VCaP (cell line): ENCODE results near the gene MRRF.

Source experiments
- H3K27ac ChIP-seq: fragments of 450-650 bp; 2 replicates; pipeline ENCODE4 v1.5.1; 2017
- TF ChIP-seq, protein P1 (sequence below): fragments of 450-650 bp; conservative IDR thresholded peaks from 2 replicates; pipeline ENCODE4 v1.5.1; 2017; ENCODE audit warnings: mild to moderate bottlenecking, moderate library complexity

The MRRF gene

DNA sequence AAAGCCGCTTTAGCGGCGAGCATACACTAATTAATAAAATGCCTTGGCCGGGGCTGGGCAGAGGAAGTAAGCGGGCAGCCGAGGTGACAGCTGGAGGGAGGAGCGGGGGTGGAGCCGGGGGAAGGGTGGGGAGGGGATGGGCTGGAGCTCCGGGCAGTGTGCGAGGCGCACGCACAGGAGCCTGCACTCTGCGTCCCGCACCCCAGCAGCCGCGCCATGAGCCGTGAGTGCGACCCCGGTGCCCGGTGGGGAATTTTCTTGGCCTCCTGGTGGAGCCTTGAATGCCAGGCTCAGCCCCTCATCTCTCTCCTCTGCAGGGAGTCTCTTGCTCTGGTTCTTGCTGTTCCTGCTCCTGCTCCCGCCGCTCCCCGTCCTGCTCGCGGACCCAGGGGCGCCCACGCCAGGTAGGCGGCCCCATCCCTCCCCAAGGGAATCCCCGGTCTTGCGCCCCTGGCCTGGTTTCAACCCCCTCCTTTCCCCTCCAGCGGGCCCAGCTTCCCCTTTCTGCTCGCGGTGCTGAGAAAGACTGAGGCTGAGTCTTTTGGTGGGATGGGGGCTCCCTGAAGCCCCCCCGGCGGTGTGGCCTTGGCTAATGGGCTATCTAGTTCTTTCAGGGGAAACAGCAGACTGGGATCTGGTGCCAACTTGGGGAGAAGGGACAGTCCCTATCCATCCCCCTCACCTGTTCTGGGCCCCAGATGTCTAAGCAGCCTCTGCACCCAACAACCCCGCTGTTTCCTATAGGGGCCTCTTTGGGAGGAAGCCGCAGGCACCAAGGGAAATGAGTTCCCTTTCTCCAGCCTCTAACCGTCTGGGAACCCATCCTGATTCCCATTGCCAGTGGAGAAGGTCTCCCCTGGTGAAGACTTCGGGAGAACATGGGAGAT is 106.4 kb downstream of the MRRF start, which contains the start of gene PTGS1:
Gene PTGS1 (plus strand): TSS at position 156 of the 887 bp plus-strand sequence. CDS start 61 bp downstream, at position 217.
- TF ChIP-seq, protein P1, sequence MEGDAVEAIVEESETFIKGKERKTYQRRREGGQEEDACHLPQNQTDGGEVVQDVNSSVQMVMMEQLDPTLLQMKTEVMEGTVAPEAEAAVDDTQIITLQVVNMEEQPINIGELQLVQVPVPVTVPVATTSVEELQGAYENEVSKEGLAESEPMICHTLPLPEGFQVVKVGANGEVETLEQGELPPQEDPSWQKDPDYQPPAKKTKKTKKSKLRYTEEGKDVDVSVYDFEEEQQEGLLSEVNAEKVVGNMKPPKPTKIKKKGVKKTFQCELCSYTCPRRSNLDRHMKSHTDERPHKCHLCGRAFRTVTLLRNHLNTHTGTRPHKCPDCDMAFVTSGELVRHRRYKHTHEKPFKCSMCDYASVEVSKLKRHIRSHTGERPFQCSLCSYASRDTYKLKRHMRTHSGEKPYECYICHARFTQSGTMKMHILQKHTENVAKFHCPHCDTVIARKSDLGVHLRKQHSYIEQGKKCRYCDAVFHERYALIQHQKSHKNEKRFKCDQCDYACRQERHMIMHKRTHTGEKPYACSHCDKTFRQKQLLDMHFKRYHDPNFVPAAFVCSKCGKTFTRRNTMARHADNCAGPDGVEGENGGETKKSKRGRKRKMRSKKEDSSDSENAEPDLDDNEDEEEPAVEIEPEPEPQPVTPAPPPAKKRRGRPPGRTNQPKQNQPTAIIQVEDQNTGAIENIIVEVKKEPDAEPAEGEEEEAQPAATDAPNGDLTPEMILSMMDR: no peak
- H3K27ac ChIP-seq: no peak within 1 kb of the TSS; the same call in 1 of the 2 replicates

DNA sequence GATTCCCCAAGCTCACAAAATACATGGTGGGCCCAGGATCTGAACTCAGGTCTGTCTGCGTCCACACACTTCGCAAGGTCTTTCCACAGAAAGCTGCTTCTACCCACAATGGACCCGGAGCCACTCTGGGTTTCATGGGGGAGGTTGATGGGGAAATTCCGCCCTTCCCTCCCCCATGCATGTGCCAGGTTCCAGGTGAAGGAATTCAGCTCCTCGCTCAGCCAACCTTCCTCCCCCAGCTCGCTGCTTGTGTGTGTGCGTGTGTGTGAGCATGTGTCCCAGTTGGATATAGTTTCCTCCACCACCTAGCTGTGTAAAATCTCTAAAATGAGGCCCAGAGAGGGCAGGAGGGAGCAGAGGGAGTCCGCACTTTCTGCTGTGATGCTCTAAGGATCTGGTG is 107.2 kb downstream of the MRRF start:
- no peak overlapping the region for H3K27ac ChIP-seq
- TF ChIP-seq, protein P1: no peak

DNA sequence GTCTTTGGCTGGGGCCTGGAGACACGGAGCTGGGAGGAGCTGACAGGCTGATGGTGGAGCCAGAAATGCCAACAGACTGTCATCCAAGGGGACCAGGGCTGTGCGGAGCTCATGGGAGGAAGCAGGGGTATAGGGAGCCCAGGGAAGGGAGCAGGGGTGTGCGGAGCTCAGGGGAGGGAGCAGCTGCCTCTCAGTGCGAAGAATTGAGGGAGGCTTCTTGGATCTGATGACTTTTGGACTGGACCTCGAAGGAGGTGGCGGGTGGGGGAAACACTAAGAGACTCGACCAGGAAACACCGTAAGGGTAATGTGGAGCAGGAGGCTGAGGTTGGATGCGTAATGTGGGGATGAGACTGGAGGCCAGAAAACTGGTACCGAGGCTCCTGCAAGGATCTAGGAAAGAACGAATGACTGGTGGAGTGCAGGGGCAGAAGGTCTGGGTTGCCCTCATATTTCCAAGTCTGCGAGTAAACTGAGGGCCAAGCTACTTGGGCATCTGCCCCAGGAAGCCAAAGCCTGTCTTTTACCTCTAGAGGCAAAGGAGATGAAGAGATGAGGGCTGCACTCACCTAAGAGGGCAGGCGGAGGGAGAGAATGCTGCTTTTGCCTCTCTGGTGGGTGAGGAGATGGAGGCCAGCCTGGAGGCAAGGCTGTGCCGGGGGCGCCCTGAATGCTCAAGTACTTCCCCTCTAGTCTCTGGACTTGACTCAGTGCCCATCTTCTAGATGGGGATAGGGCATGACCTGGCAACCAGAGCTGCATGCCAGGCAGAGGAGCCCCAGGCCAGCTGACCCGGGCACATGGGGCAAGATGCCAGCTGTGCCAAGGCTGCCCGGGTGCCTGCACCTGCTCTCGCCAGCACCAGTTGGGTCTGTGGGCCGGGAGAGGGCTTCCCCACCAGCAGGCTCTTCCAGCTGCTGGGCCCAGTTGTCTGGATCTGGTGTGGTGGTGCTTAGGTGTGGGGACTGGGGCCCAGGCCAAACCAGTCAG is 108.5 kb downstream of the MRRF start:
- TF ChIP-seq, protein P1: no peak
- no peak overlapping the region for H3K27ac ChIP-seq

DNA sequence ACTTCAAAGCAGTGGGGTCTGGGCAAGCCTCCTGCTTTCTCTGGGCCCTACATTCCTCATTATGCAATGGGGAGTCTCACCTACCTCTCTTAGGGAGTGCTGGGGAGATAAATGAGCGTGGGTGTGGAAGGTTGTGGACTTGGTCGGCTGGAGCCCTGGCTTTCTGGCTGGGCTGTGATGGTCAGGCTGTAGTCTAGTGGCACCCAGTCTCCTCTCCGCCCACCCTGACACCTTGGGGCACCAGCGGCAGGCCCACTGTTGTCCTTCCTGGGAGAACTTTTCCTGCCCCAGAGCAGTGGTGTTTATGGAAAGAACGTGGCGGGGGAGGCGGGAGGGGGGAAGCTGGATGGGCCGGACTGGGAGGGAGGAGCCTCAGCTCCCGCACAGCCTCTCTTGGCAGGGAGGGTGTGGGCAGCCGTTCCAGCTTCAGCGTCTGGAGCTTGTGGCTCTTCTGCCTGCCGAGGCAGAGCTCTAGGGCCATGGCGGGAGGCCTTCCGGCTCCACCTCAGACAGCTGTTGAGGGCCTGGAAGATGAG is 110.3 kb downstream of the MRRF start:
- peak overlapping the region; percentile 80 for H3K27ac ChIP-seq
- TF ChIP-seq, protein P1: no peak

DNA sequence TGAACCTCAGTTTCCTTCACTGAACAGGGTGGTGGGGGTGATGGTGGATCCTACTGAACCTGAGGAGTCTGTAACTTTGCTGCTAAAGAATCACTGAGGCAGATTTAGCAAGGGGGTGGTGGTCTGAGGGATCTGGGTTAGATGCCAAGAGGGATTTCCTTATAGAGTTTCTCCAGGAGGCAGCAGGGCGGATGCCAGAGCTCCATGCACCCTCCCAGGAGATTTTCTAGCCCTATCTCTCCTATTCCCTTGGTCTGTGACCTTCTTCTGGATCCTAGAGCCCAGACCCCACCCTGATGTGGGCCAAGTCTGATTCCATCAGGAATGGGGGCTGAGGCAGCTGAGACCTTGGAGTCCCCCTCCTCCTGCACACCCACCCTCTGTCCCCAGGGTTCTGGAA is 112.1 kb downstream of the MRRF start:
- H3K27ac ChIP-seq: peak overlapping the region; percentile 80
- TF ChIP-seq, protein P1: no peak

DNA sequence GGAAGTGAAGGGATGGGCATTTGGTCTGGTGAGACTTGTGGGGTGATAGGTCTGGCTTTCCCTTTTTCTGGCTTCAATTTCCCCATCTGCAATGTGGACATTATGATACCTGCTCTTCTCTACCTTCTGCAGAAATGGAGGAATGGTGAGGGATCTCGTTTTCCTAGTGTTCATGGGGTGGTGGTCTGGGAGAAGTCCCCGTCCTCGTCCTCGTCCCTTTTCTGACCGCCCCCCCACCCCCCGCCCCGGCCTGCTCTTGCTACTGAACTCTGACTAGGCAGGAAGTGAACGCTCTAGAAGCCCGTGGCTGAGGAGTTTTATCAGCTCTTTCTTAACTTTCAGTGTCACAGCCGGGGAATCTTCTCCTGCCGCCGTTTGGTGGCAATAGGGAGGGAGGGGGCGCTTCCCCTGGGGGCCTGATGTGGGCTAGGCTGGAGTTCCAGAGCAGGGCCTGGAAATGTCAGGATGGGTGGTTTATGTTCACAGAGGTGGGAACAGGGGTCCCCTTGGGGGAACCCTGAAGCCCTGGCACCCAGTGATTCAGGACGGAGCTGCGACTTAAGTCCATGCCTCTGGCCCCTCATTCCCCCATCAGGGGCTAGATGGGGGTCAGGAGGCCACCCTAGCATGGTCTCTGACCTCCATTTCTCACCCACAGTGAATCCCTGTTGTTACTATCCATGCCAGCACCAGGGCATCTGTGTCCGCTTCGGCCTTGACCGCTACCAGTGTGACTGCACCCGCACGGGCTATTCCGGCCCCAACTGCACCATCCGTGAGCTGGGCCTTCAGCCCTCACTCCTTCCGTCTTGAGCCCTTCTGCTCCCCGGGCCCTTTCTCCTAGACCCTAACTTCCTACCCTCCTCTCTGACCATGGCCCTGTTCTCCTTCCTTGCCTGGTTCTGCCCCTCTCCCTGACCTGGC is 112.8 kb downstream of the MRRF start:
- H3K27ac ChIP-seq: peak overlapping the region; percentile 80
- TF ChIP-seq, protein P1: no peak
